Measurements from ENCODE around the gene TRMT11. TPM values are rescaled to one million over a fixed set of nuclear protein-coding genes. Genes with fewer than 3 reads are reported as not detected.

TRMT11 gene
- total and polyA plus RNA-seq, 2 of the 8 experiments (the other 6 are each of a cell fraction or from before 2014, with no cell fraction given), result 19.7 to 32.4 TPM

- TF ChIP-seq CHD7 (IDR thresholded peaks at IDR 0.05; ENCODE audit: insufficient replicate concordance, low read length) (no peak), ATF2 (IDR thresholded peaks at IDR 0.05; ENCODE audit: low read length) (no peak), GTF2F1 (IDR thresholded peaks at IDR 0.05; ENCODE audit: borderline replicate concordance, low read depth, low read length) (no peak), BCL11A (IDR thresholded peaks at IDR 0.05; ENCODE audit: low read depth in 2 of 2, low read length in 2 of 2) (no peak), CHD2 (IDR thresholded peaks at IDR 0.05; ENCODE audit: low read length) (no peak), EGR1 (IDR thresholded peaks at IDR 0.05; ENCODE audit: borderline replicate concordance, low read depth, low read length) (no peak)
Measured at GRCh38 chr6:126017668-126018067, 31.3 kb downstream of the TRMT11 start (continued).
